Activated T-helper 1 cell treated with Interleukin-2 at 50 U/mL for 16 hours (primary cell): ENCODE measurements around the gene RPSA.
"Not testable (repeated sequence)": the region's sequence is repeated elsewhere in the genome, so short reads cannot be mapped to it uniquely, and the experiment has no call there.

Experiments
- DNase-seq: peaks from one replicate; pipeline ENCODE4 v3.0.0-alpha.2; 2020; ENCODE audit warnings: low read depth

Gene RPSA

GRCh38 chr3:39406368-39407258 lies at the start of gene RPSA:
Gene RPSA (plus strand): TSS chr3:39406720. CDS start chr3:39407654, 934 bp downstream.
- DNase-seq = peak; percentile 94

GRCh38 chr3:39358333-39358732 lies 48.2 kb upstream of the RPSA start:
- no peak for DNase-seq

GRCh38 chr3:39361252-39361927 lies 45.1 kb upstream of the RPSA start:
- DNase-seq = no peak

- no peak for DNase-seq
Measured at GRCh38 chr3:39362192-39362591, 44.3 kb upstream of the RPSA start.

GRCh38 chr3:39362812-39363211 lies 43.7 kb upstream of the RPSA start:
- no peak for DNase-seq

- not testable (repeated sequence) for DNase-seq
Measured at GRCh38 chr3:39370450-39370849, 36.1 kb upstream of the RPSA start.

GRCh38 chr3:39372833-39373232 lies 33.7 kb upstream of the RPSA start:
- no peak for DNase-seq

- DNase-seq = no peak
Measured at GRCh38 chr3:39376959-39377634, 29.4 kb upstream of the RPSA start.

- peak; percentile 30 for DNase-seq
Measured at GRCh38 chr3:39378088-39378487, 28.4 kb upstream of the RPSA start.

- no peak for DNase-seq
Measured at GRCh38 chr3:39378957-39379777, 27.4 kb upstream of the RPSA start.

GRCh38 chr3:39379778-39380155 lies 26.8 kb upstream of the RPSA start:
- DNase-seq = no peak

GRCh38 chr3:39381432-39381831 lies 25.1 kb upstream of the RPSA start:
- no peak for DNase-seq

- DNase-seq = peak; percentile 63
Measured at GRCh38 chr3:39383045-39383880, 23.3 kb upstream of the RPSA start, which contains the start of gene SLC25A38. Gene SLC25A38 (plus strand): TSS chr3:39383370. CDS start chr3:39383725, 355 bp downstream.

- DNase-seq = peak; percentile 88
Measured at GRCh38 chr3:39383881-39384664, 22.4 kb upstream of the RPSA start.

- no peak for DNase-seq
Measured at GRCh38 chr3:39384665-39385000, 21.9 kb upstream of the RPSA start.

- DNase-seq = no peak
Measured at GRCh38 chr3:39385456-39386090, 20.9 kb upstream of the RPSA start.

GRCh38 chr3:39386318-39386717 lies 20.2 kb upstream of the RPSA start:
- DNase-seq = no peak

- DNase-seq = no peak
Measured at GRCh38 chr3:39387411-39387975, 19.0 kb upstream of the RPSA start.

GRCh38 chr3:39388153-39388552 lies 18.4 kb upstream of the RPSA start:
- DNase-seq = no peak
